IMR-90 (cell line): Measurements from ENCODE around the gene ADGRB3. TPM values are rescaled to one million over a fixed set of nuclear protein-coding genes. Genes with fewer than 3 reads are reported as not detected.

Experiments
- ATAC-seq: fragments of 200-7000 bp; cut with Tn5 transposase; 2 replicates; pipeline ENCODE4 v1.9.1; 2020; ENCODE audit warnings: low read depth, mild to moderate bottlenecking, moderate library complexity
- BruUV-seq: library from RNA; stranded (reverse); fragments of 400-500 nt; replicated peaks from 2 replicates; lab custom pipeline; 2021; lab: Mats Ljungman, UMichigan
- CTCF ChIA-PET: fragments of 300-600 bp; formaldehyde crosslinking; extraction: SDS; loops from one replicate; lab custom pipeline; 2021; ENCODE audit warnings: antibody characterized with exemption; lab: Yijun Ruan, JAX
- POLR2A ChIA-PET: fragments of 300-600 bp; sonication (Branson Sonifier 250); formaldehyde crosslinking; loops from one replicate; lab custom pipeline; 2022; ENCODE audit warnings: antibody characterized with exemption; ENCODE audit not compliant: unreplicated experiment; lab: Charles Lee
- DNase-seq: peaks from one replicate; pipeline ENCODE4 v3.0.0; 2013
- H2AFZ ChIP-seq: replicated peaks from 2 replicates; pipeline ENCODE3; 2013; ENCODE audit warnings: low read length, mild to moderate bottlenecking; ENCODE audit not compliant: poor library complexity
- H2AK5ac ChIP-seq: 2 replicates; pipeline ENCODE4 v1.6.1; 2013; ENCODE audit warnings: low read depth, low read length, inconsistent platforms
- H2AK9ac ChIP-seq: replicated peaks from 2 replicates; pipeline ENCODE3; 2013; ENCODE audit warnings: mild to moderate bottlenecking, low read depth, low read length, moderate library complexity; ENCODE audit not compliant: poor library complexity
- H2BK120ac ChIP-seq: 2 replicates; pipeline ENCODE4 v1.6.1; 2013; ENCODE audit warnings: low read depth, low read length, inconsistent platforms
- H2BK15ac ChIP-seq: 3 replicates; pipeline ENCODE4 v1.6.1; 2013; ENCODE audit warnings: low read depth, low read length, inconsistent platforms
- H2BK20ac ChIP-seq: 2 replicates; pipeline ENCODE4 v1.6.1; 2013; ENCODE audit warnings: low read depth, mild to moderate bottlenecking, inconsistent platforms, low read length, moderate library complexity
- H2BK5ac ChIP-seq: 2 replicates; pipeline ENCODE4 v1.6.1; 2013; ENCODE audit warnings: mild to moderate bottlenecking, low read depth, low read length, inconsistent platforms; ENCODE audit not compliant: poor library complexity, severe bottlenecking
- H3K14ac ChIP-seq: replicated peaks from 2 replicates; pipeline ENCODE4 v1.6.1; 2013; ENCODE audit warnings: low read depth, low read length, inconsistent platforms
- H3K18ac ChIP-seq: 2 replicates; pipeline ENCODE4 v1.6.1; 2013; ENCODE audit warnings: low read depth, low read length, control low read depth
- H3K23ac ChIP-seq: 2 replicates; pipeline ENCODE4 v1.6.1; 2013; ENCODE audit warnings: low read depth, low read length, inconsistent platforms
- H3K27ac ChIP-seq: 2 replicates; pipeline ENCODE4 v1.5.1; 2013; ENCODE audit warnings: mild to moderate bottlenecking, control low read depth, low read length; ENCODE audit not compliant: insufficient read depth
- H3K27me3 ChIP-seq: 2 replicates; pipeline ENCODE4 v1.6.1; 2013; ENCODE audit warnings: low read length; ENCODE audit not compliant: control insufficient read depth, insufficient read depth
- H3K36me3 ChIP-seq: 2 replicates; pipeline ENCODE4 v1.6.1; 2013; ENCODE audit warnings: low read length, mixed read lengths; ENCODE audit not compliant: control insufficient read depth, insufficient read depth
- H3K4ac ChIP-seq: 2 replicates; pipeline ENCODE4 v1.6.1; 2013; ENCODE audit warnings: low read depth, low read length, inconsistent platforms
- H3K4me1 ChIP-seq: 2 replicates; pipeline ENCODE4 v1.6.1; 2013; ENCODE audit warnings: low read length, mixed read lengths; ENCODE audit not compliant: control insufficient read depth, insufficient read depth
- H3K4me2 ChIP-seq: 2 replicates; pipeline ENCODE4 v1.6.1; 2013; ENCODE audit warnings: low read depth, mild to moderate bottlenecking, control low read depth, low read length, moderate library complexity
- H3K4me3 ChIP-seq: 2 replicates; pipeline ENCODE4 v1.5.1; 2013; ENCODE audit warnings: low read depth, mild to moderate bottlenecking, control low read depth, low read length, moderate library complexity; ENCODE audit not compliant: insufficient read depth
- H3K56ac ChIP-seq: 2 replicates; pipeline ENCODE4 v1.6.1; 2013; ENCODE audit warnings: low read length, inconsistent platforms; ENCODE audit not compliant: insufficient read depth; ENCODE audit errors: extremely low read depth
- H3K79me1 ChIP-seq, 2 experiments: 2 replicates each; pipeline ENCODE4 v1.6.1; 2013; ENCODE audit warnings: low read length in 2 of 2, inconsistent platforms in 1 of 2, low read depth in 1 of 2
- H3K9ac ChIP-seq: 2 replicates; pipeline ENCODE4 v1.6.1; 2013; ENCODE audit warnings: low read depth, low read length, control low read depth
- H3K9me1 ChIP-seq: 2 replicates; pipeline ENCODE4 v1.6.1; 2013; ENCODE audit warnings: low read length, inconsistent platforms; ENCODE audit not compliant: insufficient read depth
- H3K9me3 ChIP-seq: 2 replicates; pipeline ENCODE4 v1.6.1; 2013; ENCODE audit warnings: low read length; ENCODE audit not compliant: control insufficient read depth, insufficient read depth
- H4K20me1 ChIP-seq: 2 replicates; pipeline ENCODE4 v1.6.1; 2013; ENCODE audit warnings: low read length, inconsistent platforms; ENCODE audit not compliant: insufficient read depth
- H4K5ac ChIP-seq: 2 replicates; pipeline ENCODE4 v1.6.1; 2013; ENCODE audit warnings: mild to moderate bottlenecking, low read depth, low read length, control low read depth
- H4K8ac ChIP-seq, 2 experiments: 2 replicates each; pipeline ENCODE4 v1.6.1; 2013; ENCODE audit warnings: low read depth in 2 of 2, low read length in 2 of 2, control low read depth in 1 of 2, inconsistent platforms in 1 of 2
- H4K91ac ChIP-seq: 2 replicates; pipeline ENCODE4 v1.6.1; 2013; ENCODE audit warnings: low read depth, low read length, inconsistent platforms; ENCODE audit not compliant: insufficient read depth
- CHD1 ChIP-seq: IDR thresholded peaks from 2 replicates; pipeline ENCODE4 v1.6.1; 2012; ENCODE audit warnings: low read depth, low read length, improper control_type of control experiment
- FOS ChIP-seq: fragments of 150-350 bp; IDR thresholded peaks from 2 replicates; pipeline ENCODE4 v1.6.1; 2016; ENCODE audit warnings: low read depth, low read length
- WGBS, 2 experiments: methylation state at CpG; one replicate each; pipeline versions ENCODE4 v1.1.5 to v1.1.7; 2013; ENCODE audit warnings: missing lambda C conversion rate in 2 of 2; ENCODE audit not compliant: insufficient read length in 1 of 2; ENCODE audit errors: extremely low coverage in 2 of 2; 5-methylcytosine and 5-hydroxymethylcytosine counted together
- dilution Hi-C: fragments of 300-500 bp; cut with HindIII; formaldehyde crosslinking; loops from one replicate; pipeline ENCODE4 v1.14.3; 2018; ENCODE audit warnings: low sequenced_read_pairs; ENCODE audit not compliant: unreplicated experiment
- in situ Hi-C: fragments of 300-500 bp; cut with MboI; formaldehyde crosslinking; loops from 3 replicates; pipeline ENCODE4 v1.14.3; 2019; ENCODE audit warnings: low sequenced_read_pairs, inconsistent platforms, mixed read lengths
- intact Hi-C: fragments of 100-400 bp; cut with micrococcal nuclease; formaldehyde crosslinking; loops from 2 replicates; pipeline ENCODE4 v1.10.0; 2022
- polyA plus RNA-seq, 3 experiments: library from polyadenylated mRNA; depleted of rRNA; stranded (reverse); fragments of >200 nt; gene quantifications; 2 replicates each; pipeline ENCODE4 v1.2.3, GENCODE V29; 2012; ENCODE audit warnings: low replicate concordance in 1 of 3
- total RNA-seq: library from RNA; depleted of rRNA; stranded (reverse); fragments of >200 nt; gene quantifications from 2 replicates; pipeline ENCODE4 v1.2.3, GENCODE V29; 2012
- TF ChIP-seq, protein P1 (sequence below): fragments of 150-350 bp; IDR thresholded peaks from 2 replicates; pipeline ENCODE4 v1.6.1; 2016; ENCODE audit warnings: low read depth, mild to moderate bottlenecking, low read length, moderate library complexity, borderline replicate concordance

Gene ADGRB3
- total and polyA plus RNA-seq, 2 of the 4 experiments (the other 2 are of a cell fraction) = not detected

DNA sequence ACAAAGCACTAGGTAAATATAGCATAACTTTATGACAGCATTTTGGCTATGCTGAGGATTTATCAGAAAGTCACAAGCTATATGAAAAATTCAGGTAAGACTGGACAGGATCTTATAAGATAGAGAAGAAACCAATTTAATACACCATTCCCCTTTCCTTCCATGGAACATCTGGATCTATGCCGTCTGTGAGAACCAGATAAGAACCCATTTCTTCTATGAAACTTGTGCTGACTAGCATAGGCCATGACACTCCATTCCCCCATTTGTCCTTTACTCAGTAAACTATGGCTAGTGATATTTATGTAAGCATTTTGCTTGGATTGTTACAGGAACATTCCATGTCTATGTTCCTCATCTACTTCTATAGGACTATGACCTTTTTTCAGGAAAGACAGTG is 437.7 kb downstream of the ADGRB3 start:
- intact Hi-C loops = no loop called here
- ATAC-seq = no peak

More for the DNA sequence above, 437.7 kb downstream of the ADGRB3 start:
- Histone ChIP-seq H2AK9ac (no peak overlapping the region), H3K4me1 (no peaks in the 10 kb centered on the region), H4K5ac (no peak overlapping the region), H3K9ac (no peak overlapping the region), H3K23ac (no peak overlapping the region), H3K9me1 (no peaks in the 10 kb centered on the region), H2BK120ac (no peak overlapping the region), H3K36me3 (no peaks in the 10 kb centered on the region), H3K9me3 (no peaks in the 10 kb centered on the region), H3K14ac (no peak overlapping the region), H2AFZ (no peak overlapping the region), H3K27me3 (no peaks in the 10 kb centered on the region), H4K20me1 (no peaks in the 10 kb centered on the region), H3K4me2 (no peak overlapping the region), H4K8ac (no peak overlapping the region), H2BK20ac (no peak overlapping the region), H2BK15ac (no peak overlapping the region), H3K18ac (no peak overlapping the region), H2AK5ac (no peak overlapping the region), H2BK5ac (no peak overlapping the region), H3K4ac (no peak overlapping the region), H3K4me3 (no peak overlapping the region), H3K79me1 (no peaks in the 10 kb centered on the region), H4K91ac (no peak overlapping the region), H3K56ac (no peak overlapping the region), H3K27ac (no peak overlapping the region)
- dilution Hi-C loops = no loop called here
- BruUV-seq = no TSS peak
- POLR2A ChIA-PET = no interaction called here
- in situ Hi-C loops = no loop called here
- DNase-seq = no peak
- TF ChIP-seq FOS (no peak), CHD1 (no peak)
- TF ChIP-seq, protein P1, sequence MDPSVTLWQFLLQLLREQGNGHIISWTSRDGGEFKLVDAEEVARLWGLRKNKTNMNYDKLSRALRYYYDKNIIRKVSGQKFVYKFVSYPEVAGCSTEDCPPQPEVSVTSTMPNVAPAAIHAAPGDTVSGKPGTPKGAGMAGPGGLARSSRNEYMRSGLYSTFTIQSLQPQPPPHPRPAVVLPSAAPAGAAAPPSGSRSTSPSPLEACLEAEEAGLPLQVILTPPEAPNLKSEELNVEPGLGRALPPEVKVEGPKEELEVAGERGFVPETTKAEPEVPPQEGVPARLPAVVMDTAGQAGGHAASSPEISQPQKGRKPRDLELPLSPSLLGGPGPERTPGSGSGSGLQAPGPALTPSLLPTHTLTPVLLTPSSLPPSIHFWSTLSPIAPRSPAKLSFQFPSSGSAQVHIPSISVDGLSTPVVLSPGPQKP = no peak
- WGBS, 2 experiments = no CpG with 5 or more reads among the region's 1 CpG
- CTCF ChIA-PET = no interaction called here
